Forelimb muscle (tissue), 1 donor: ENCODE data around the gene TBL3. TPM values are rescaled to one million over a fixed set of nuclear protein-coding genes. Genes with fewer than 3 reads are reported as not detected.

Source experiments
- DNase-seq: peaks from one replicate; pipeline ENCODE4 v3.0.0-alpha.2; 2013; ENCODE audit warnings: low read depth
- polyA plus RNA-seq: library from polyadenylated mRNA; unstranded; fragments of 120-200 nt; gene quantifications from one replicate; pipeline ENCODE4 v1.2.1, GENCODE V29; 2013; ENCODE audit not compliant: insufficient read length

TBL3 gene
- polyA plus RNA-seq, 1 donor: 28.4 TPM

DNA sequence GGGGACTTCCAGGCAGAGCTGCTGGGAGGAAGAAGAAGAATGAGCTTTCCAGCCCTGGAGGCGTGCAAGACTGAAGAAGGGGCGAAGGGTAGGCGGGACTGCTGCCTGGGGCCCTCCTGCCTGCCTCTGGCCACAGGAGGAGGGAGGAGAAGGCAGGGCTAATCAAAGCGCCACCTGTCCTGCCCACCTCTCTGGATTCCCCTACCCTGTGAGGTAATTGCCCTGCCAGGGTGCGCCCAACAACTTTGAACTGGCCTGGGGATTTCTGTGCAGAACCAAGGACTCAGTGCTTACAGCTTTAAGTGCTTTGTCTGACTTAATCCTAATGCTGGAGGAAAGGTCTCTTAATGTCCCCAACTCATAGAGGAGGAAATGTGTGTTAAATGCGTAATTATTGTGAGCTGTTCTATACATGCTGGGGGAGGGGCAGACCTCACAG lies 9.6 kb downstream of the TBL3 start, which contains the start of gene NOXO1:
NOXO1 (minus strand) TSS at position 72 of the 439 bp plus-strand sequence. CDS start 290 bp downstream, outside the sequence.
- no peak for DNase-seq

DNA sequence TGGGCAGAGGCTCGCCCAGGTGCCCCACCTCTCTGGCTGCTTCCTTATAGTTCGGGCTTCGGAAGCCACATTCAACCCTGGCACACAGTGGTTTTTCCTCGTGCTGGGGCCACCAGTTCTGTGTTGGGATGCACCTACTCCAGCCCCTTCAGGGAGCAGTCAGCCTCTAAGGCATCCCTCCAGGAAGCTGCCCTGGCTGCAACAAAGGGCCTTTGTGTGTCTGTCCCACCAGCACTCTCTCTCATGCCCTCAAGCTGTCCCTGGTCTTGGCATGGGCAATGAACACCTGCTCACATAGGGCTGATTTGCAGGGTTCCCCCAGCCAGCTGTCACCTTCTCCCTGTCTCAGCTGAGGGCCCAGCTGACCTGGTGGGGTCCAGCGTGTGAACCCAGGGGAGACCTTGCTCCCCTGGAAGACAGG lies 10.2 kb downstream of the TBL3 start:
- no peak for DNase-seq

DNA sequence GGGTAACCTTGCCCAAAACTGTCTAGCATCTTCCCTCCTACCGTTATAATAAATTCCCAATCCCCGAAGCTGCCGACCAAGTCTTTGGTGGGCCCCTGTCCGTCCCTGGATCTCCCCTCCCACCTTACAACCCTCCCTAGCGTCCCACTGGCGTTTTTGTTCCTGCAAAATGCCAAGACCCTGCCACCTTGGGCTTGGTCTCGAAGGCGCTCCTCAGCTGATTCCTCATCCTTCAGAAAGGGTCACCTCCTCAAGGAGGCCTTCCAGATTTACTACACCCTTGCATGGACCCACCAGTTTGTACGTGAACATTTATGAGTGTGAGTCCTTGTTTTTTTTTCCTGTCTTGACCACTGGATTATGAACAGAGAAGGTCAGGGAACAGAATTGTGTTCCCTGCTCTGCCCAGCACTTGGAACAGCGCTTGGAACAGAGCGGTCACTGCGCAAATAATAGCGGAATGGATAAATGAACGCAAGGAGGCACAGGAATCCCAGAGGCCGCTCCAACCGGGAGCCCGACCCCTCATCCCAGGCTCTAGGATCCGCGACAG lies 11.2 kb downstream of the TBL3 start:
- no peak for DNase-seq

DNA sequence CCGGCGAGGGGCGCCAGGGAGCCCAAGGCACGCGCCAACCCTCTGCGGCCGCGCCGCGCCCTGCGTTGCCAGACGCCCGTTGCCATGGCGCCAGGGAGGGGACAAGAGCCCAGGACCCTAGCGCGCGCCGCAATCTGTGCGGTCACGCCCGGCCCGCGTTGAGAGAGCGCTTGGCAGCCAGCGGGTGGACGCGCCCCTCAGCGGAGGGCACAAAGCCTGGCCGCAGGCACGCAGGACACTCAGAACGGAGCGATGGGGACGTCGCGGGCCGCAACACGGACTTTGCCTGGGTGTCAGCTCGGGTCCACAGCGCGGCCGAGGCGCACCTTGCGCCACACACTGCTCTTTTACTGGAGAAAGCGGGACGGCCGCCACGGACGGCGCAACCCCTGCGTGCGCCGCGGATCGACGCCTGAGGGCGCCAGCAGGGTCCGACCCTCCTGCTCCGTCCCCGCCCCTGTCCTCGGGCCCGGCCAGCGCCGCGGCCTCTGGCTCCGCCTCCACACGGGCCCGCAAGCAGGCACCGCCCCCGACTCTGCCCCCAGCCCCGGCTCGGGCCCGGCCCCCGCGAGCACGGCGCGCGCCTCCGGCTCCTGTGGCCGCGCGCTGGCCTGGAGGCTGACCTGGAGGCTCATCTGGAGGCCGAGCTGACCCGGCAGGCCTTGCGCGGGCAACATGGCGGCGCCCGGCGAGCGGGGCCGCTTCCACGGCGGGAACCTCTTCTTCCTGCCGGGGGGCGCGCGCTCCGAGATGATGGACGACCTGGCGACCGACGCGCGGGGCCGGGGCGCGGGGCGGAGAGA lies 11.9 kb downstream of the TBL3 start, which contains the start of gene GFER:
GFER (plus strand) TSS at position 650 of the 803 bp plus-strand sequence; CDS start at position 676, 26 bp downstream.
- peak; percentile 60 for DNase-seq

DNA sequence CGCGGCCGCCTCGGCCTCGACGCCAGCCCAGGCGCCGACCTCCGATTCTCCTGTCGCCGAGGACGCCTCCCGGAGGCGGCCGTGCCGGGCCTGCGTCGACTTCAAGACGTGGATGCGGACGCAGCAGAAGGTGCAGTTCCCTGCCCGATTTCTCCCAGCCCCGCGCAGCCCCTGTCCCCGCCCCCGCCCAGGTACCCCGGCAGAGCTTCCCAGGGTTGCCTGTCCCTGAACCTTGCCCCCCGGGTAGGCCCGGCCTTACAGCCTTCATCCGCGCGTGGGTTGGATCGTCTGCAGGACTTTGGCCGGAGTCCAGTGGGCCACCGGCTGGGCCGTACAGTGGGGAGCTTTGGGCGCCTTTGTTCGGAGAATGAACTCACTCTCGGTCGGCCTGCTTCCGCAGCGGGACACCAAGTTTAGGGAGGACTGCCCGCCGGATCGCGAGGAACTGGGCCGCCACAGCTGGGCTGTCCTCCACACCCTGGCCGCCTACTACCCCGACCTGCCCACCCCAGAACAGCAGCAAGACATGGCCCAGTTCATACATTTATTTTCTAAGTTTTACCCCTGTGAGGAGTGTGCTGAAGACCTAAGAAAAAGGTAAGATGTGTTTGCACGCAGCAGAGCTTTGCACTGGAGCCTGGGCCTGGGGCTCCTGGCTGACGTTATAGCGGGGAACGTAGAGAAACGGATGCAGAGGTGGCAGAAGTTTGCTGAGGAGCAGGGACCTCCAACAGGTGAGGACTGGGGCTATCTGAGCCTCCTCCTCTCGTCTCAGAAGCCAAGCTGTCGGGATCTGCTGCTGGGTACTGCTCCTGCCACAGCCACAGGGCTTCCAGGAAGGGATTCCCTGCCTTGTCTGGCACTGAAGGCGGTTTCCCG lies 12.7 kb downstream of the TBL3 start:
- no peak for DNase-seq

DNA sequence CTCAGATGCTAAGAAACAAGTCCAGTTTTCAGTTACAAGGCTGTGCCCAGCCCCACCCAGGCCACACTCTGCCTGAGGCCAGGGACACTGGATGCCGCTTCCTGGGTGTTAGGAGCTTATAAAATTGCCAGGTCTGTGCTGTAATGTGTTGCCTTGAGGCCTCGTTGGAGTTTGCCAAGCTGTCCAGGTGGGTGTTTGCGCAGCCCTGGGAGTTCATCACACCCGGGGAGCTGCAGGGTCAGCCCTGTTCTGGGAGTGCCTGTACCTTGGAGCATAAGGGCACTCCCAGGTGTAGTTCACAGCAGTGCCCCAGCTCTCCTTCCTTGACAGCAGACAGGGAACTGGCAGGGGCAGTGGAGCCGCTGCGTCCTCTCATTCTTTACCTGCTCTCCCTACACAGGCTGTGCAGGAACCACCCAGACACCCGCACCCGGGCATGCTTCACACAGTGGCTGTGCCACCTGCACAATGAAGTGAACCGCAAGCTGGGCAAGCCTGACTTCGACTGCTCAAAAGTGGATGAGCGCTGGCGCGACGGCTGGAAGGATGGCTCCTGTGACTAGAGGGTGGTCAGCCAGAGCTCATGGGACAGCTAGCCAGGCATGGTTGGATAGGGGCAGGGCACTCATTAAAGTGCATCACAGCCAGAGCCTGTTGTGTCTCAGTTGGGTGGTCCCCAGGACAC lies 13.8 kb downstream of the TBL3 start:
- no peak for DNase-seq

DNA sequence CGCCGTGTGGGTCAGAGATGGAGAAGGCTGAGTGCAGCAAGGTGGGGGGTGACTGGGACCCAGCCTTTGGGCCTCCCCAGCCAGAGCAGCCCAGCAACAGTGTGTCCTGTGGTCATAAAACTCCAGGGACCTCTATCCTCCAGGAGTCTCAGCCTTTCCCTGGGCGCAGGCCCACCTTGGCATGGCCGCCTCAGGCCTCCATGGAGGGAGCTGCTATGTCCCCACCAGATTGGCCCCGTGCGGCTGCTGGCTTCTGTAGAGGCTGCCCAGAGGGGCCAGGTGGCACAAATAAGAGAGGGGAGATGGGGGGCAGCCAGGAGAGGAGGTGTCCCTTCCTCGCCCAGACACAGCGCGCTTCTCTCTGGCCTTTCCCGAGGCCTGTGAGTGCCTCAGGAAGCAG lies 15.3 kb downstream of the TBL3 start:
- DNase-seq: no peak

DNA sequence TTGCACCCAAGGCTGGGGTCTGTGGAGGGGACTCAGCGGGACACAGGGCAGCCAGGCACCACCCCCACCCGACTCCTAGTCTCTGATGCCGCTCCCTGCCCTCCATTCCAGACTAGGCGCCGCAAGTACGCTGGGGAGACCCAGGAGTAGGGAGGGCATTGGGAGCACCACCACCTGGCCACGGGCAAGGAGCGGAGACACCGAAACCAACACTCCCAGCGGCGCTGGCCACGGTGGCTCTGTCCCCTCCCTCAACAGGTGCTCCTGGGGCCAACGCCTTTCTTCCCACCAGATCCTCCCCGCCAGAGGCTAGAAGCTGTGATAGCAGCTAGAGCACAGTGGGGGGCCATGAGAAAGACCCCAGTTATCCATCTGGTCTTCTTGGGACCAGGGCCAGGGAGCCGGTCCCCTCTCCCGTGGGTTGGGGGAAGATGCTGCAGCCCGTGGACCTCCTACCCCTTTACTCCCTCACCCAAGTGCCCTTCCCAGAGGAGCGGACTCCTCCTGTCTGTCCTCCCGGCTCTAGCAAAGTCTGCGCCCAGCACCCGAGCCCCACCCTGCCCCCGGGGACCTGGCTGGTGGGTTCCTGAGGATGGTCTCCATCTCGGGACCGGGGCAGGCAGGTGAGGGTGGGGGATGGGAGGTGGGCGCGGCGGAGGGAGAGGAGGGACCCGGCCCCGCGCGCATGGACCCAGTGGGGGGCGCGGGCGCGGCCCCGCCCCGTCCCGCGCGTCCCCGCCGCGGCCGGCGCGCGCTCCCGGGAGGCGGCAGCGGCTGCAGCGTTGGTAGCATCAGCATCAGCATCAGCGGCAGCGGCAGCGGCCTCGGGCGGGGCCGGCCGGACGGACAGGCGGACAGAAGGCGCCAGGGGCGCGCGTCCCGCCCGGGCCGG lies 17.6 kb downstream of the TBL3 start, which contains the start of gene SYNGR3:
SYNGR3 (plus strand) TSS at position 762 of the 892 bp plus-strand sequence. CDS start 133 bp downstream, outside the sequence.
- no peak for DNase-seq

DNA sequence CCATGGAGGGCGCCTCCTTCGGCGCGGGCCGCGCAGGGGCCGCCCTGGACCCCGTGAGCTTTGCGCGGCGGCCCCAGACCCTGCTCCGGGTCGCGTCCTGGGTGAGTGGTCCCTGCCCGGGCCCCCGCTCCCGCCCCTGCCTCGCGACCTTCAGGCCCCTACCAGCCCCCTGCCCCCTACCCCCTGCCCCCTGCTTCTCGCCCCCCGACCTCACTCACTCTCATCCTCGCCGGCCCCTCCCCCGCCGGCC lies 18.2 kb downstream of the TBL3 start:
- no peak for DNase-seq

DNA sequence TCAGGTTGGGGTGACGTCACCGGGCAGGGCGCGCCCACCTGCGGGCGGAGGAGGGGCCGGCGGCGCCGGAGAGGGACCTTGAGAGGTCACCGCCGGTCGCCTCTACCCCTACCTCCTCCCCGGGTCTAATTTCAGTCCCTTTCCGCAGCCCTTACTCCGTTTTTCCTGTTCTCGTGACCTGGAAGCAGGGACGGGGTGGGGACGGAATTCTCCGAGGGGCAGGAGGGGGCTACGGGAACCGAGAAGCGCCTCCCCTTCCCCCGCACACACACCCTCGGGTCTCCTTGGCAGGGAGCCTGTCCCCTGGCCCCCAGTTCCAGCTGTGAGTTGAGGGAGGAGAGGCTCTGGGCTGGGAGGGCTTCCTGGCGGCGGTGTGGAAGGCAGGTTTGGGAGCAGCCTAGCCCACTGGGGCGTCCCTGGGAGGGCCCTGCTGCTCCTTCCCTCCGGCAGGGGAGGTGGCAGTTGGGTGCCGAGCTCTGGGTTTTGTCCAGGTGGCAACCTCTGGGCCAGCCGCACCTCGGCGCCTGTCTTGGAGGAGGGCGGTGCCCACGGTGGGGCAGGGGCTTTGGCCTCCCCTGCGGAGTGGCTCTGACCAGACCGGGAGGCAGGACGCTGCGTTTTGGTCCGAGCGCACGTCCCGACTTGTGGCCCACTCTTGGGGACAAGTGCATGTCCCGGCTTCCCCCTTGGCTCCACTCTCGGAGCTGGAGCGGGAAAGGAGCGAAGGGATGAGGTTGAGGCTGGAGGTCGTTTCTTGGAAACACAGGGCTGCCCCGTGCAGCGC lies 18.7 kb downstream of the TBL3 start:
- DNase-seq: no peak

DNA sequence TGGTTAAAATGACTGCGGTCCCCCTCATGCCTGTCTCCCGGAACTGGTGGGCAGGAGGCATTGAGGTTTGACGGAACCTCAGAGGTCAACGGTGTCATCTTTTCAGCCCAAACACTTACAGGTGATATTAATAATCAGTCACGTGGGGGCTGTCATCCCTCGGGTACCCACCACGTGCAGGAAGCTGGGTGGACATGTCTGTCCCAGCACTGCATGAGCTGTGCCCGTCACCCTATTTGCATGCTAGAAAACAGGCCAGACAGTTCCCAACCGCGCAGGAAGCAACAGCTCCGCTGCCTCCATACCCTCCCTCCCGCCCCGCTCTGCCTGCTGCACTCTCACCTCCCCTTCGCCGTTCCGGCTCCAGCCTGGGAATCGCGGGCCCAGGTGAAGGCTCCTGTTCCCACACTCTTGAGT lies 19.3 kb downstream of the TBL3 start:
- no peak for DNase-seq

DNA sequence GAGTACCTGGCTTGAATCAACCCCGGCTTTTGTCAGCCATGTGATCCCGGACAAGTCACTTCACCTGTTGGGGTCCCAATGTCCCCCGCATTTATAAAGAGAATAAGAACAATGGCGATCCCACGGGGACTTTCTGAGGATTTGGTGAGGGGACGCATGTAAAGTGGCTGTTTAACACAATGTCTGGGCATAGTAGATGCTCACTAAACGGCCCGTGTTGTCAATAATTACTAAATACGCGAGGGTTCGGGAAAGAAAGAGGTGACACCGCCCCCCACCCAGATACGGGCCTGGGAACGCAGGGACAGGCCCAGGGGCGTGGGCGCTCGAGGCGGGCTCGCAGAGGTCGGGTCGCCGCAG lies 19.7 kb downstream of the TBL3 start:
- DNase-seq: no peak

DNA sequence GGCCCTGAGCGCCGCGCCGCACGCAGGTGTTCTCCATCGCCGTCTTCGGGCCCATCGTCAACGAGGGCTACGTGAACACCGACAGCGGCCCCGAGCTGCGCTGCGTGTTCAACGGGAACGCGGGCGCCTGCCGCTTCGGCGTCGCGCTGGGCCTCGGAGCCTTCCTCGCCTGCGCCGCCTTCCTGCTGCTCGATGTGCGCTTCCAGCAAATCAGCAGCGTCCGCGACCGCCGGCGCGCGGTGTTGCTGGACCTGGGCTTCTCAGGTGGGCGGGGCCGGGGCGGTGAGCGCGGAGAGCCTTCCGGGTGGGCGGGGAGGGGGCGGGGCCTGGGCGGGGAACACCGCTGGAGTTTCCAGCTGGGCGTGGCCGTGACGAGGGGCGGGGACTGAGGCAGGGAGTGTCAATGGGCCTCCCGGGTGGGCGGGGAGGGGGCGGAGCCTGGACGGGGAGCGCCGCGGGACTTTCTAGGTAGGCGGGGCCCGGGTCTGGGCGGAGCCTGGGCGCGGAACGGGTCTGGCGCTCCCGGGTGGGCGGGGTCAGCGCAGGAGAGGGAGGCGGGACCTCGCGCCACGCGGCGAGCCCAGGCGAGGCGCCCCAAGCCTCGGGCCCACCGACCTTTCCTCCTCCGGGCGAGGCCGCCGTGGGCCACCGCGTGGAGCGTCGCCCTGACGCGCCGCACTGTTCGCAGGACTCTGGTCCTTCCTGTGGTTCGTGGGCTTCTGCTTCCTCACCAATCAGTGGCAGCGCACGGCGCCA lies 20.3 kb downstream of the TBL3 start:
- no peak for DNase-seq

DNA sequence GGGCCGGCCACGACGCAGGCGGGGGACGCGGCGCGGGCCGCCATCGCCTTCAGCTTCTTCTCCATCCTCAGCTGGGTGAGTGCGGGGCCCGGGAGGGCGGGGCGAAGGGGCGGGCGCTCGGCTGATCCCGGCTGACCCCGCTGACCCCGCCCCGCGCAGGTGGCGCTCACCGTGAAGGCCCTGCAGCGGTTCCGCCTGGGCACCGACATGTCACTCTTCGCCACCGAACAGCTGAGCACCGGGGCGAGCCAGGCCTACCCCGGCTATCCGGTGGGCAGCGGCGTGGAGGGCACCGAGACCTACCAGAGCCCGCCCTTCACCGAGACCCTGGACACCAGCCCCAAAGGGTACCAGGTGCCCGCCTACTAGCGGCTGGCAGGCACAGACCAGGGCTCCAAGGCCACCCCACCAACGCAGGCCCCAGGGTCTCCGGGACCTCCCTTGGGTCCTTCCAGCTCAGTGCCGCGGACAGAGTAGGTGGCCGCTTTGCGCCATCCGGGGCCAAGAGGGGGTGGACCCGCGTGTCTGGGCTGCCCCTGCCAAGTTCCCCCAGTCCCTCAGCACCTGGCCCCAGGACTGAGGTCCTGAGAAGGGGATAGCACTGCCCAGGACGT lies 21.0 kb downstream of the TBL3 start:
- DNase-seq: no peak

DNA sequence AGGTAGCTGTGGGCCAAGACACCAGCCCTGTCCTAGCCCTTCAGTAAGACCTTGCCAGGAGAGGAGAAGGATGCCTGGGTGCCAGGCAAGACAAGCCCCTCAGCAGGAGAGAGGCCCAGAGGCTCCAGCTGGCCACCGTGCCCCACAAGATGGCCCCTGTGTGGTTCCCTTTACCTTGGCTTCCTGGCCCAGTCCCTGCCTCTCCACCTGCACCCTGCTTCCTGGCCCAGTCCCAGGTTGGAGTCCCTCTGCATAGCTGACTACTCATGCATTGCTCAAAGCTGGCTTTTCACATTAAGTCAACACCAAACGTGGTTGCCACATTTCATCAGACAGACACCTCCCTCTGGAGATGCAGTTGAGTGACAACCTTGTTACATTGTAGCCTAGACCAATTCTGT lies 21.9 kb downstream of the TBL3 start:
- no peak for DNase-seq

DNA sequence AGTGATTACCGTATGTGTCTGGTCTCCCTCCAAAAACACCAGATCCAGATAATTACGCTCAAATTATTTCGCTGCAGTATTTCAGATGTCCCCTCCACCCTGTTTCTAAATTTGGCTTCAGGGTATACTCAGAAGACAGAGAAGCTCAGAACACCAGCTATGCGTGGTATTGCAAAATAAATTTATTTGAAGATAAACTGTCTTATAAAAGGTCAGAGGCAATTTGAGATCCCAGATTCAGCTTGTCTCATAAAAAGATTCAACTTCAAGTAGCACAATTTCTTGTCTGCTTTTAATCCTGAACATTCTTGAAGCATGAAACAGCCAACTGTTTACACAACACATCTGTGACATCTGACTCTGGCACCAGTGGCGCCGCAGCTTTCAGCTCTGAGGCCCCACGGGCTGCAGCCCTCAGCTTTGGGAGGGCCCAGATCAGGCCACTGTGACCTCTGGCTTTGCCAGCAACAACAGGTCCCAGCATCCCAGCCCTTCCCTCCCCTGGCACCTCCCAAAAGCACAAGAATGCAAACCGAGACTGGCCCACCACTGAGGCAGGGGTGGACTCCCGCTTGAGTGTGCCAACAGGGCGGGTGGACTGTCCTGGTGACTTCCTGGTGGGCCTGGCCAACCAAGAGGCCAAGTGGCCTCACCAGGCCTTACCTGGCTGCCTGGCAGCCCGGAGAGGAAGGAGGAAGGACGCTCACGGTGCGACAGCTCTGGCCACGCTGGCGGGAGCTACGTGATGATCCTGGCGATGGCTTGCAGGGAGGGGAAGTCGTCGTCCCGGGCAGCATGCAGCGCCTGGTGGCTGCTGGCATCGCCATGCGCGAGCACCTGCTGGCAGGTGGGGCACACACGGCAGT lies 25.9 kb downstream of the TBL3 start:
- DNase-seq: no peak

DNA sequence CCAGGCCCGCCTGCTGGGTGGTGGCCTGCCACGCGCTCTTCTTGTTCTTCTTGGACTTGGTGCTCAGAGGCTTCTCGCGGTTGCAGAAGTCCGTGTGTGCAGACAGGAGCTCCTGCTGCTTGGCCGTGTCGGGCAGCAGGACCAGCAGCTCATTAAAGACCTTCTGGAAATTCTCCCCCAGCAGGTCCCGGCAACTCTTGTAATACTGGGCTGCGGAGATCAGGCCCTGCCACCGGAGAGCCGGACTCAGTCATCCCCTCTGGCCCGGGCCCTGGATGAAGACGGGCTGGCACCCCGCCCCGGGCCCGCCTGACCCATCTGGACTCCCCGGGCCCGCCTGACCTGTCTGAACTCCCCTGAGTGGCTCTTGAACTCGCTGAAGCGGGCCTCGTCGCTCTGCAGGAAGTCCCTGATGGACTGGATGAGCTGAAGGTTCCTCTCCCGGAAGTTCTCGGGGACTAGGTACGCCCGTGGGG lies 26.5 kb downstream of the TBL3 start:
- DNase-seq: no peak
